Liver (tissue), 9 donors: ENCODE data around the gene LAMA2. TPM values are rescaled to one million over a fixed set of nuclear protein-coding genes. Genes with fewer than 3 reads are reported as not detected.

Experiments used
- DNase-seq: peaks from one replicate; pipeline ENCODE4 v3.0.0-alpha.2; 2017; ENCODE audit warnings: low spot score
- H3K27ac ChIP-seq, 2 donors: one replicate each; pipeline ENCODE4 v1.7.0; 2013; ENCODE audit warnings: inconsistent platforms in 2 of 2, low read length in 2 of 2, control low read depth in 1 of 2, low read depth in 1 of 2, mild to moderate bottlenecking in 1 of 2
- H3K27me3 ChIP-seq, 4 donors: one replicate each; pipeline versions ENCODE4 v1.6.1 to v1.7.0; 2013; ENCODE audit warnings: low read length in 3 of 4, inconsistent platforms in 1 of 4, mild to moderate bottlenecking in 1 of 4, moderate library complexity in 1 of 4; ENCODE audit not compliant: control insufficient read depth in 4 of 4, insufficient read depth in 4 of 4
- H3K36me3 ChIP-seq, 4 donors: one replicate each; pipeline versions ENCODE4 v1.6.1 to v1.7.0; 2013; ENCODE audit warnings: low read length in 3 of 4, mild to moderate bottlenecking in 3 of 4, low read depth in 1 of 4, moderate library complexity in 1 of 4; ENCODE audit not compliant: control insufficient read depth in 4 of 4, insufficient read depth in 3 of 4
- H3K4me1 ChIP-seq, 4 donors: one replicate each; pipeline versions ENCODE4 v1.6.1 to v1.7.0; 2013; ENCODE audit warnings: low read length in 3 of 4, mild to moderate bottlenecking in 3 of 4, moderate library complexity in 1 of 4; ENCODE audit not compliant: control insufficient read depth in 4 of 4, insufficient read depth in 4 of 4
- H3K4me3 ChIP-seq, 3 donors: one replicate each; pipeline versions ENCODE4 v1.6.1 to v1.7.0; 2013; ENCODE audit warnings: low read length in 3 of 3, control low read depth in 1 of 3, low read depth in 1 of 3, mild to moderate bottlenecking in 1 of 3
- H3K9ac ChIP-seq, 2 donors: one replicate each; pipeline ENCODE4 v1.7.0; 2013; ENCODE audit warnings: low read length in 2 of 2, mild to moderate bottlenecking in 2 of 2, moderate library complexity in 2 of 2, control low read depth in 1 of 2, low read depth in 1 of 2
- H3K9me3 ChIP-seq, 4 donors: one replicate each; pipeline versions ENCODE4 v1.6.1 to v1.7.0; 2013; ENCODE audit warnings: low read length in 3 of 4; ENCODE audit not compliant: control insufficient read depth in 4 of 4
- ATF3 ChIP-seq: IDR thresholded peaks from 2 replicates; pipeline ENCODE4 v1.6.1; 2016; ENCODE audit warnings: antibody characterized with exemption
- CTCF ChIP-seq: fragments of 150-350 bp; IDR thresholded peaks from 2 replicates; pipeline ENCODE4 v1.5.1; 2017; ENCODE audit warnings: improper control_type of control experiment, low read depth, low read length; ENCODE audit not compliant: missing input control
- EGR1 ChIP-seq, 2 donors: IDR thresholded peaks; 2 replicates each; pipeline ENCODE4 v1.6.1; 2016 to 2018; ENCODE audit warnings: antibody characterized with exemption in 2 of 2, low read depth in 2 of 2
- FOXA1 ChIP-seq: IDR thresholded peaks from 2 replicates; pipeline ENCODE4 v1.6.1; 2016; ENCODE audit warnings: antibody characterized with exemption
- FOXA2 ChIP-seq: IDR thresholded peaks from 2 replicates; pipeline ENCODE4 v1.6.1; 2016; ENCODE audit warnings: antibody characterized with exemption
- GABPA ChIP-seq, 2 donors: IDR thresholded peaks in 1 of 2; conservative IDR thresholded peaks in 1 of 2; 2 replicates each; pipeline ENCODE4 v1.6.1; 2016; ENCODE audit warnings: antibody characterized with exemption in 2 of 2, mild to moderate bottlenecking in 1 of 2, moderate library complexity in 1 of 2
- HNF4A ChIP-seq, 2 donors: conservative IDR thresholded peaks; 2 replicates each; pipeline ENCODE4 v1.6.1; 2016; ENCODE audit warnings: antibody characterized with exemption in 2 of 2, mild to moderate bottlenecking in 2 of 2
- HNF4G ChIP-seq: IDR thresholded peaks from 2 replicates; pipeline ENCODE4 v1.6.1; 2016; ENCODE audit warnings: antibody characterized with exemption
- JUND ChIP-seq, 2 donors: IDR thresholded peaks; 2 replicates each; pipeline ENCODE4 v1.6.1; 2016; ENCODE audit warnings: antibody characterized with exemption in 2 of 2
- MAX ChIP-seq: IDR thresholded peaks from 2 replicates; pipeline ENCODE4 v1.6.1; 2016; ENCODE audit warnings: antibody characterized with exemption
- NR2F2 ChIP-seq: IDR thresholded peaks from 2 replicates; pipeline ENCODE4 v1.6.1; 2016; ENCODE audit warnings: antibody characterized with exemption
- RAD21 ChIP-seq, 2 donors: IDR thresholded peaks; 2 replicates each; pipeline ENCODE4 v1.6.1; 2016; ENCODE audit warnings: antibody characterized with exemption in 2 of 2, mild to moderate bottlenecking in 2 of 2
- REST ChIP-seq: IDR thresholded peaks from 2 replicates; pipeline ENCODE4 v1.6.1; 2016; ENCODE audit warnings: antibody characterized with exemption, mild to moderate bottlenecking
- RXRA ChIP-seq, 2 donors: IDR thresholded peaks; 2 replicates each; pipeline ENCODE4 v1.6.1; 2017 to 2018; ENCODE audit warnings: antibody characterized with exemption in 2 of 2, mild to moderate bottlenecking in 1 of 2
- SP1 ChIP-seq: IDR thresholded peaks from 2 replicates; pipeline ENCODE4 v1.6.1; 2018; ENCODE audit warnings: antibody characterized with exemption, mild to moderate bottlenecking
- TAF1 ChIP-seq: conservative IDR thresholded peaks from 2 replicates; pipeline ENCODE4 v1.6.1; 2016; ENCODE audit warnings: antibody characterized with exemption, mild to moderate bottlenecking
- YY1 ChIP-seq: IDR thresholded peaks from 2 replicates; pipeline ENCODE4 v1.6.1; 2016; ENCODE audit warnings: antibody characterized with exemption, mild to moderate bottlenecking
- ZBTB33 ChIP-seq: IDR thresholded peaks from 2 replicates; pipeline ENCODE4 v1.6.1; 2016; ENCODE audit warnings: antibody characterized with exemption
- WGBS: extraction: QIAGEN DNeasy Blood & Tissue Kit; methylation state at CpG from one replicate; pipeline ENCODE4 v1.1.7; 2013; 5-methylcytosine and 5-hydroxymethylcytosine counted together
- polyA plus RNA-seq, 2 donors: library from polyadenylated mRNA; stranded (reverse) in 1 of 2; unstranded in 1 of 2; fragments of 200-250 nt in 1 of 2; fragments of >200 nt in 1 of 2; fragmentation: Nextera tagmentation in 1 of 2; extraction: Ambion mirVana in 1 of 2; gene quantifications; one replicate each; pipeline versions ENCODE4 v1.2.1 to v1.2.3, GENCODE V29; 2013 to 2015
- total RNA-seq, 2 donors: library from RNA; depleted of rRNA; stranded (reverse); fragments of >200 nt; gene quantifications; one replicate each; pipeline ENCODE4 v1.2.3, GENCODE V29; 2014
- donor health status: healthy.
- donor health status: healthy.
- donor health status: healthy.
- donor health status: healthy.
- donor health status: healthy.

LAMA2 gene
- total and polyA plus RNA-seq, 4 donors: 1.3 to 17.0 (median 3.0) TPM

GRCh38 chr6:129353067-129353466 lies 470.1 kb downstream of the LAMA2 start:
- no peak for TF ChIP-seq EGR1 (IDR thresholded peaks at IDR 0.05; ENCODE audit: low read depth in 2 of 2)
- TF ChIP-seq JUND (IDR thresholded peaks at IDR 0.05): no peak
- no peak for TF ChIP-seq TAF1
- no peak for TF ChIP-seq NR2F2
- no peak for TF ChIP-seq FOXA2
- no peak for TF ChIP-seq HNF4G
- 59% methylated on average over 9 of the region's 9 CpGs for WGBS
- Histone ChIP-seq H3K9ac (no peak overlapping the region), H3K36me3 (no peaks in the 10 kb centered on the region), H3K27ac (no peak overlapping the region), H3K4me1 (no peaks in the 10 kb centered on the region), H3K27me3 (no peaks in the 10 kb centered on the region), H3K9me3 (no peaks in the 10 kb centered on the region), H3K4me3 (no peak overlapping the region)
- no peak for DNase-seq

- Histone ChIP-seq H3K9me3 (no peaks in the 10 kb centered on the region), H3K36me3 (no peaks in the 10 kb centered on the region), H3K4me3 (no peak overlapping the region), H3K27me3 (no peaks in the 10 kb centered on the region), H3K9ac (no peak overlapping the region), H3K27ac (no peak overlapping the region), H3K4me1 (no peaks in the 10 kb centered on the region)
- 28% methylated on average over 2 of the region's 2 CpGs for WGBS
- no peak for TF ChIP-seq JUND (IDR thresholded peaks at IDR 0.05)
- no peak for DNase-seq
Measured at GRCh38 chr6:129356129-129356528, 473.2 kb downstream of the LAMA2 start.

GRCh38 chr6:129359811-129360681 lies 477.1 kb downstream of the LAMA2 start:
- no peak overlapping the region for H3K4me3 ChIP-seq
- no peak for DNase-seq
- H3K27ac ChIP-seq: no peak overlapping the region
- H3K9me3 ChIP-seq: no peaks in the 10 kb centered on the region
- no peaks in the 10 kb centered on the region for H3K27me3 ChIP-seq
- TF ChIP-seq FOXA2 (no peak), ZBTB33 (no peak), MAX (no peak), SP1 (no peak), HNF4A (conservative IDR thresholded peaks at IDR 0.05) (no peak), NR2F2 (no peak), GABPA (IDR thresholded peaks at IDR 0.05 in 1 of 2, conservative IDR thresholded peaks at IDR 0.05 in 1 of 2) (no peak), TAF1 (no peak), CTCF (no peak), RAD21 (IDR thresholded peaks at IDR 0.05) (no peak), JUND (IDR thresholded peaks at IDR 0.05) (no peak), REST (no peak), FOXA1 (no peak), YY1 (no peak), HNF4G (no peak), RXRA (IDR thresholded peaks at IDR 0.05) (no peak), ATF3 (no peak)
- no peak overlapping the region for H3K9ac ChIP-seq
- WGBS: 73% methylated on average over 2 of the region's 2 CpGs
- no peaks in the 10 kb centered on the region for H3K36me3 ChIP-seq
- H3K4me1 ChIP-seq: no peaks in the 10 kb centered on the region
